ENCODE data around the gene COL23A1.

Gene COL23A1

DNA sequence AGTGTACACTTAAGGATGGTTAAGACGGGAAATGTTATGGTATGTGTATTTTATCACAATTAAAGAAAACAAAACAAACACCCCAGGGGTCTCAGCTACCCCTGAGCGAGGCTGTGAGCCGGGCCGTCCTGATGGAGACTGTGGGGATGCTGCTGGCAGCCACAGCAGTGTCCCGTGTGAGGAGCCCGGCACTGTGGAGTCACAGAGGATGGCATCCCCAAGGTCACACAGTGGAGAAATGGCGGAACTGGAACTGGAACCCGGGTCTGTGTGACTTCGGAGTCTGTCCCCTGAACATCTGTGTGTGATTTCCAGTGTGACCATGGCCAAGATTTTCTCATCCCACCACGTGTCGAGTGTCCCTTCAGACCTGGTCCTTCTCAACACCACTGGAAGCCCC, 276.9 kb downstream of the COL23A1 start:
- no peak for DNase-seq

DNA sequence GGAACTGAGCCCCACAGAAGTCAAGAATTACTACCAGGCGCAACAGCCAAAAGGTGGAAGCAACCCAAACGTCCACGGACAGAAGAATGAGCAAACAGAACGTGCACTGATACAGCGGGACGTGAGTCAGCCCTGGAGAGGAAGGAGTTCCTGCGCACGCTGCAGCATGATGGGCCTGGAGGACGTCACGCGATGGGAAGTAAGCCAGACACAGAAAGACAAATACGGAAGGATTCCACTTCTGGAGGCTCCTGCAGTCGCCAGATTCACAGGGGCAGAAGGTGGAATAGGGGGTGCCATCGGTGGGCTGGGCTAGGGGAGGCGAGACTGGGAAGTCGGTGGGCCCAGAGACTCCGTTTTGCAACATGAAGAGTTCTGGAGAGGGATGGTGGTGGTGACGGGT, 277.3 kb downstream of the COL23A1 start:
- DNase-seq: no peak

DNA sequence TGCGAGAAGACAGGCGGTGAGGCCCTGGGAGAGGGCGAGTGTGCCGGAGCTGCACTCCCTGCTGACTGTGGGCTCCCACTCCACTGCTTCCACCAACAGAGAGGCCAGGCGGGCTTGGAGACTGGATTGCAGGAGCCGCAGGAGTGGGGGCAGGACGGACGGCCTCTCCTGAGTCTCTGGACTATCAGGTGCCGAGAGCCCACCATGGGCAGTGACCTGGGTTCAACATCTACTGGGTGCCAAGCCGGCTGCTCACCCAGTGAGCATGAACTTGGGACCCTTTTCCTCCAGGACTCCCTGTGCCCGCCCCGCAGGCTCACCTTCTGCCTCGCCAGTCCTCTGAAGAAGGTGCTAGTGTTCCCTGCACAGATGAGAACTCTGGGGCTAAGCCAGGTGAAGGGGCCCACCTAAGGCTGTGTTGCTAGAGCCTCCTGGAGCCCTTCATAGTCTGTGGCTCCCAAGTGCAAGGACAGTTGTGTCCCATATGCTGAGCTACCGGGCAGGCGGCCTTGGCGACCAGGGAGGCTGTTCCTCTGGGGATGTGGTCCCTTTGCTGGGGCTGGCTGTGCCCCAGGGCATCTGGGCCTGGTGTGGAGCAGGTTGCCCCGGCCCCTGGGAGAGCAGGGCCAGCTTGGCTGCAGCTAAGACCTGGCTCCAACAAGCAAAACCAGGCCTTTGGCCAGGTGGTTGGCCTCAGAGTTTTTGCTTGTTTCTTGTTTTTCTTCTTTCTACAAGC, 279.9 kb downstream of the COL23A1 start:
- no peak for DNase-seq

DNA sequence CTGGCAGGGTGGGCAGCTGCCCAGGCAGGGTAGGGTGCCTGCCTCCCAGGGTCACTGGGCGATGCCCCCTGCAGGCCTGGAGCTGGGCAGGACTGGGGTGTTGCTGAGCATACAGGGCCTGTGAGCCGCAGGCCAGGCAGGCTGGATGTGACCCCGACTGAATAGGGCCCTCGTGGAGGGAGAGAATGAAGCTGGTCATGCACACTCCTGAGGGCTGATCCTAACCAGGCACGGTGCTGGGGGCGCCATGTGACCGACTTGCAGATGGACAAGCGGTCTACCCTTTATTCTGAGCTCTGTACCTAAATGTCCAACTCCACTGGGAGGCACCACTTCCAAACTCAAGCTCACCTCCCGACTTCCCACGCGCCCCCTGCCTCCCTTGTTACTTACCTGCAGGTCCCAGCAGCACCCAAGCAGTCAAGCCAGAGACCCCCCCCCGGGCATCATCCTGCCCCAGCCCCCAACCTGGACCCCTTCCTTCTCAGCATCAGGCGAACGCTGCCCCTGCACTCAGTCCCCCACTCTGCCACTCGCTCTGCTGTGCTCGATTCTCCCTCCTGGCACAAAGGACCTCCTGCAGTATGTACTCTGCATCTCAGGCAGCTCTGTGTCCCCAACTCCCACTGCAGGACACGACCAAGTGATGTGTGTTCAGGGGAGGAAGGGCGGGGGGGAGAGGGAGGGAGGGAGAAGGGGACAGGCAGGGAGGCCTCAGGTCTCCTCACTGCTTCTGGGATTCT, 280.8 kb downstream of the COL23A1 start:
- no peak for DNase-seq

DNA sequence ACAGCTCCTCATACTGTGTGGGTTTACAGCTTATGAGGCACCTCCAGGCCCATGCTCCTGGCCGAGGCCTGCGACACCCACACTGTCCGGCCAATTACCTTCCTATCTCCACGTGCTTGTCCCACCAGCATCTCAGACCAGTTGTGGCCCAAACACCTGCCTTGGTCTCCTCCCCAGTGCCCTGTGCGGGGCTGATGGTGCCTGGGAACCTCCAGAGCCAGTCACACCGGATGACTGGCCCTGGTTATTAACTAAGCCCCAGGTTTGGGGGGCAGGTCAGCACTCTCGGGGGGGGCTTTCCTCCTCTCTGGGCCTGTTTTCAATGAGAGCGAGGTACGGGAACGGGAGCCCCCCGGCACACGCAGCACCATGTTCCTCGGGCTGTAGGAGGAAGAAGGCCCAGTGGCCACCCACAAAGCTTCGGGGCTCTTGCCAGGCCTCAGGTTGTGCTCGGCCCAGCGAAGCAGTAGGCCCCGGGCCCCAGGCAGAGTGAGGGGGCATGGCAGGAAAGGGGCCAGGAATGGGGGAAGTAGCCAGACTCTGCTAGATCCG, 281.6 kb downstream of the COL23A1 start:
- no peak for DNase-seq

DNA sequence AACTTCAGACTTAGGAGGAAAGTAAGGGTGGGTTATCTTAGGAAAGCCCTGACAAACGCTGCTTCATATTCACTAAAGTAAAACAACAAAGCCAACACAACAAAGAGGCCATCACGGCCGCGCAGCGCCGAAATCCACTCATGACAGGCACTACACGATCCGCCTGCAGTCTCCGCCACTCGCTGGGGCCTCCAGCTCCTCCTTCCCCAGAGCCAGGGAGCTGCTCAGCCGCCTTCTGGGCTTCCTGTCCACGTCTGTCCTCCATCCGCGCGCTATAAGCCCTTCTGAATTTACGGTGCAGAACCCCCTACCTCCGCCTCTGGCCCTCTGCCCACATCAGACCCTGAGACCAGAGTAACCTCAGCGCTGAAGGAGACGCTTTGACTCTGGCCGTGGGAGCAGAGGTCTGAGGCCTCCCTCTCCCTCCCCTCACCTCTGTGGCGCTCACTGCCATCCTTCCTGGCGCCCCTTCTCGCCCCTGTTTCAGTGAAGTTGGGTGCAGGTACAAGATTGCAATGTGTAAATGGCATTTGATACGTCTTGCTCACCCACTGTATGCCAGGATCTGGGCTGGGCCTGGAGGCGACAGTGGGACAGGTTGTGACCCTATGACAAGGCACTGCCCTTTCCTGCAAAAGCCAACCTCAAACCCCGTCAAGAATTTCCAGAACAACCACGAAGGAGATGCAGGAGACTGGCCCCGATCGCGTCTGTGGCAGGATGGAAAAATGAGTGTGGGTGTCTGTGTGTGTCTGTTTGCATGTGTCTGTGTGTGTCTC, 282.7 kb downstream of the COL23A1 start:
- no peak for DNase-seq

DNA sequence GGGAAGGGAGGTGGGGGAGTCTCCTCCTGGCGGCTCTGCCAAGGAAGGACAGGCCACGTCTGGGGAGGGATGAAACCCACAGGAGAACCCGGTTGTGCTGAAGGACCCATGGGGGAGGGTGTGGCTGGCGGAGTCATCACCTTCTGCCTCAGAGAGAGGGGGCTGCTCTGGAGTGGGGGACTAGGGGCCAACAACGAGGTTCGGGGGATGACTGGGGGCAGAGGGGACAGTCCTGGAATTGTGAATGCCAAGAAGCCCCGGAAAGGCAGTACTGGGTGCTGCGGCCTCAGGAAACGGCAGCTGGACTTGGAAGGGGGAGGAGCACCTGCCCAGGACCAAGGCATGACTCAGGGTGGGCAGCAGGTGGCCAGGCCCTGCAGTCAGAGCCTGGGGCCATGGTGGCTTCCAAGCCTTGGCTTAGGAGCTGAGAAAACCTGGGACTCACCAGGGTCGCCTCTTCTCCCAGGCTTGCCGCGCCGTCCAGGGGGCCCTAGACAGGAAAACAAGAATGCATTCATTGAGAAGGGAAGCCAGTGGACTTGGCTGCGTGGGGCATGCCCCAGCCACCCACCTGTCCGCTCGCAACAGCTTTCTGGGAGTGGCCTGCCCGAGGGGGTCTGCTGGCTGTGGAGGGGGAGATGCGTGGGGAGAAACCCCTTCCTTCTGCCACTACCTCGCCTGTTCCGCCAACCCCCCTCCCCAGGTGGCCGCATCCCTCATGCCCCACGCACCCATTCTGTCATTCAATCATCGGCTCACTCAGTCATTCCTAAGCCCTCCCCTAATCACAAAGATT, 283.6 kb downstream of the COL23A1 start:
- DNase-seq: no peak

DNA sequence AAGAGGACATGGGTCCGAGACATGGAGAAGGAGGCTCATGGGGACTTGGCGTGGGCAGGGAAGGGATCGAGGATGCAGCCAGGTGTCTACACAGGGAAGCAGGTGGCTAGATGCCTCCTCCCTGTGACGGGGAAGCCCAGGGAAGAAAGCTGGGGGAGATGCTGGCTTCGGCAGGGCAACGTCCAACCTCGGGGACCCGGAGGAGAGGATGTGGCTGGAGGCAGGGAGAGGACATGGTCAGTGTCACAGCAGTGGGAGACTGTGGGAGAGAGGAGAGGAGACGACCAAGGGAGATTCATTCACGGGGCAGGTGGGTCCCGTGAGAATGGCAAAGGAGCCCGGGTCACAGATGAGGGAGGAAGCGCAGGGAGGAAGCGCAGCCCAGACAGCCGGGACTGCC, 284.4 kb downstream of the COL23A1 start:
- no peak for DNase-seq

DNA sequence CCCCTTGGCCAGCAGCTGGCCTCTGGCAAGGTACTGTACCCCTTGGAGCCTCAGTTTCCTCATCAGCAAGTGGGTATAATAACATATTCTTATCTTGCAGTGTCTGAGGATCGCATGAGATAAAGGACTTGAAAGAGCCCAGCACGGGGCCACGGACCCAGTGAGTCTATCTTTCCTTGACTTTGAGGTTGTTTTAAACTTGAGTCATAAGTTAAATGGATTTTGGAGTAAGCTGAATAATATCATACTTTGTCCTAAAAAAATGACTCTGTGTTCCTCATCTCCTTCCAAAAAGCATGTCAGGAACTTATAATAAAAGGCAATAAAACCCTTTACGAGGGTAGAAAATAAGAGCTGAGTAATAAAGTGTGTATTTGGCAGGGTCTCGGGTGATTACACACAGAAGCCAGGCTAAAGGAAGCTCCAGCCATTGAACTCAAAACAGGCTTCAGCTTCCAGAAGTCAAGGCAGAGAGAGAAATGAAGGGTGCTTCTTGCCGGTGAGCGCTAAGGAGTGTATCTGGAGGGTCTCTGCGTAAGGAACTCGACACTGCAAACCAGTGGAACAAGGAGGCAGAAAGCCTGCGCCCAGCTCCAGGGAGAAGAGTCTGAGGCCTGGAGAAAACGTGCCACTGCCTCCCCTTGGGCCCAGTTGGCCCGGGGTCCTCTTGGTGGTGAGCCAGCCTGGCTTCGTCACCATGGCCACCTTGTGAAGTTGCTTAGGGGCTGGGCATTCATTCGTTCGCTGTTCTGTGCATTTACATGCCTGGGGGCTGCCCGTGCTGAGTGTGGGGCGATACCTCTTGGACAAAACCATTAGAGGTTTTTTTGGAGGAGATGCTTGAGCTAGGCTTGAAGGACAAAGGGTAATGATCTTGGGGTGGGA, 285.2 kb downstream of the COL23A1 start:
- no peak for DNase-seq

DNA sequence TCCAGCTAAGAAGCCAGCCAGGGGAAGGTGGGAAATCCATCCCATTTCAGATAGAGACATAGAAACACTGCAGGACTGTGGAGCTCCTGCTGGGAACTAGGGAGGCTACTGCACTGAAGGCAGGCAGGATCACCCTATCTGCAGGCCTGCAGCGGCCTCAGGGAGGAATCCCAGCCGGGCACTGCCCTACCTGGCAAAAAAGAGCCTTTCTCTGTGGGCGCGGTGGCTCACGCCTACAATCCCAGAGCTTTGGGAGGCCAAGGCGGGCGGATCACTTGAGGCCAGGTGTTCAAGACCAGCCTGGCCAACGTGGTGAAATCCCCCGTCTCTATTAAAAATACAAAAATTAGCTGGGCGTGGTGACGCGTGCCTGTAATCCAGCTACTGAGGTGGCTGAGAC, 286.2 kb downstream of the COL23A1 start:
- no peak for DNase-seq

DNA sequence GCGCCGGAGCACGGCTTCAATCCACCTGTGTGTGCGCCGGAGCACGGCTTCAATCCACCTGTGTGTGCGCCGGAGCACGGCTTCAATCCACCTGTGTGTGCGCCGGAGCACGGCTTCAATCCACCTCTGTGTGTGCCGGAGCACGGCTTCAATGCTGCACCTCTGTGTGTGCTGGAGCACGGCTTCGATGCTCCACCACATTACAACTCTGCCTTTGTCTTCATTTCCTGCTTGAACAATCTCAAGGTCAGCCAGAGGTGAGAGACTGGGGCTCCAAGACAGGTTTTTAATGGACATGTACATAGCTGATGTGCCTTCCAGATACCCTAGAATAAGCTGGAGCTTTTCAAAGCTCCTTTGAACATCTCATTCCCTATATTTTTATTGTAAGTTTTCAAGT, 287.9 kb downstream of the COL23A1 start:
- peak in 1 of 2 experiments; percentile 28 for DNase-seq

DNA sequence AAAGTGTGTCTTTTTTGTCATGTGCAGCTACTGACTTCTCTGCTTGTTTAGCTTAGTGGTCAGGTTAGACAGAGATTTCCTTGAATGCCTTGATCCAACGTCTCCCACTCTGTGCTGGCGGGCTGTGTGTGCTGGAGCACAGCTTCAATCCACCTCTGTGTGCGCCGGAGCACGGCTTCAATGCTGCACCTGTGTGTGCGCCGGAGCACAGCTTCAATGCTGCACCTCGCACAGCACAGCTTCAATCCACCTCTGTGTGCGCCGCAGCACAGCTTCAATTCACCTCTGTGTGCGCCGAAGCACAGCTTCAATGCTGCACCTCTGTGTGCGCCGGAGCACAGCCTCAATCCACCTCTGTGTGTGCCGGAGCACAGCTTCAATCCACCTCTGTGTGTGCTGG, 288.6 kb downstream of the COL23A1 start:
- DNase-seq: peak in 1 of 2 experiments; percentile 44

DNA sequence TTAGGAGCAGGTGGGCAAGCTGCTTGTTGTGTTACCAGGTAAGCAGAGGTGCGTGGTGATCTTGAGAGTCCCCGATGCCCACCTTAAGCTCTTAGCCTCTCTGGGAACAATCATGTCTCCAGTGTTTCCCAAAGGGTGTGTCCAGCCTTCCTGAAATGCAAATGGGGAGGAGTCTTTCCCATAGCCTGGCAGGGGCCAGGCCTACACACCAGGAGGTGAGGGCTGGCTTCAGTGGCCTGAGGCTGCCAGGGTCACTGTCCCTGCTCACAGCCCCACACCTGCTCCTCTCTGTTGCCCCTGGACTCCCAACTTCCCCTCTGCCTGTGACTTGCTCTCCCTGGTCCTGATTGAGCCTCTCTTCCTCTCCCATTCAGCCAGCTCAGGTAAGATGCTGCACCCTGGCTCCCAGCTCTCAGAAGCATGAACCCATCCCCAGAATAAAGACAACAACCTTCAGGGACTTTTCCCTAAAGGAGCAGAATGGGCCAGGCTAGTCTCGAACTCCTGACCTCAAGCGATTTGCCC, 291.8 kb downstream of the COL23A1 start:
- DNase-seq: no peak

DNA sequence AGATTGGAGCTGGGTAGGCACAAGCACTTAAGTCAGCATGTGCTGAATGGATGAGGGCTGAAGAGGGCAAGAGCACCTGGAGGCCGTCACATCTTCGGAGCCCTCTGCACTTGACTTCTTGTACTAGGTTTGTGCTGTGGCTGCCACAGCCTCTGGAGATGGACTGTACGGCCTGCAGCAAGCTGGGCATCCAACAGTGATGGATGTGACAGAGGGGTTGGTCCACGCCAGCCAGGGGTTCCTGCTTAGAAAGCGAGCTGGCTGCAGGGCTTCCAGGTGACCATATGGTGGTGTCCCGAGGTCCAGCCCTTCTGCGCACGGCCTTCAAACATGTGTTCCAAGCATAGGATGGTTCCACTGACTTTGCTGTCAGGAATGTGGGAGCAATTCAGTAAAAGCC, 292.4 kb downstream of the COL23A1 start:
- DNase-seq: no peak

DNA sequence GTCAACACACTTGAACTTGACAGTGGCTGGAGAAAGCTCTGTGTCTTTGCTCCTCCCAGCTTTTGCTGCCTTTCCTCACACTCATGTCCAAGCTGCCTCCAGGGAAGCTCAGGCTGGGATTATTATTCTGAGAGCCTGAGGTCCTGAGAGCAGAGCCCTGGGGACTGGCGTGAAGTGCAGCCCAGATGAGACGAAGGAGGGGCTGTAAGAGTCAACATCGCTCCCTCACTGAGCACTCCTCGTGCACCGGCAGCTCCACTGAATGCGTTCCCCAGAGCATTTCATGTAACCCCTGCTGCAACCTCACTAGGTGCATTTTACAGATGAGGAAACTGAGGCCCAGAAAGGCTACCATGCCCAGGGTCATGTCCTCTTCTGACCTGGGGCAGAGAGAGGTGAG, 294.1 kb downstream of the COL23A1 start:
- no peak for DNase-seq

DNA sequence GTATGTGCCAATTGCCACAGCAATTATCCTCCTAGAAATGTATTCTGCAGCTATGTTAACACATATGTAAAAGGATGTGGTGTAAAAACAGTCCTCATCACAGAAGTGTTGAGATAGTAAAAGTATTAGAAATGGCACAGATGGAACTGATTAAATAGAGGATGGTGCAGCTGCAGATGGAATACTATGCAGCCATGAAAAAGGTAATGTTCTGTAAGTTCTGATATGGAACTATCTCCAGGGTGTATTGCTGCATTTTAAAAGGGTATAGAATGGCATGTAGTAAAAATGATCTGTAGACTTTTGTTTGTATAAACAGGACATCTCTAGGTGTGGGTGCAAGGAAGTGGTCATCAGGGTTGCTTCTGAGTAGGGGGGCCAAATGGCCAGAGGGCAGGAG, 294.6 kb downstream of the COL23A1 start:
- no peak for DNase-seq

DNA sequence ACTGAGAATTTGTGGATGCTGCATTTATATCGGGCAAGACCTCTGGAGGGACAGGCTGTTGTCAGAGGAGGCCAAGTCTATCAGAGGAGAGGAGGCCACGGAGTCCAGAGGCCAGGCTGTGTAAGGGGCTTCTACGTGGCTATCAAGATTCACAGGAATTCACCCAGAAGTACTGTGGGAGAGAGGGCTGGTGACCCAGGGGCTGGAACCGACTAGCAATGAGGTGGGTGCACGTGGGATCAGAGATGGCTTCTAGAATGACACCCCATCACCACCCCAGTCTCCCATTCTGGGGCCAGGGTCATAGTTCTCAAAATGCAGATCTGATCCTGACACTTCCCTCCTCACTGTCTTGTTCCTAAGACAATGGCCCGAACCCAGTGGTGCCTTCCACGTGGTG, 296.4 kb downstream of the COL23A1 start:
- DNase-seq: no peak

DNA sequence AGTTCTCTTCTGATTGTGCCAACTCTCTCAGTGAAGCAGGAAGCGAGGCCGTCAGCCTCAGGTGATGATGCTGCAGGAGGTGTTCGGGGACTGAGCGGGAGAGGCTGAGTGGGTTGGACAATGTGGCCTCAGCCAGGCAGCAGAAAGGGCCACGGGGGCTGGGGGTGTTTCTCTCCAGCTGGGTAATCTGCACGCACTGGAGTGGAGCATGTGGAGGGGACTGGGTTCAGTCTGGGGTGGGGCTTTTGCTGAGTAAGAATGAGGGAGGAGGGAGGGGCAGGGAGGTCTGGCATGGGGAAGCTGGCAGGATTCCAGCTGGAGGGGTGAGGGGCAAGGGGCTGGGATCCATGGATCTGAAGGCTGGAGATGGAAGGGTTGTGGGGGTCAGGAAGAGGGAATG, 296.8 kb downstream of the COL23A1 start:
- DNase-seq: no peak

DNA sequence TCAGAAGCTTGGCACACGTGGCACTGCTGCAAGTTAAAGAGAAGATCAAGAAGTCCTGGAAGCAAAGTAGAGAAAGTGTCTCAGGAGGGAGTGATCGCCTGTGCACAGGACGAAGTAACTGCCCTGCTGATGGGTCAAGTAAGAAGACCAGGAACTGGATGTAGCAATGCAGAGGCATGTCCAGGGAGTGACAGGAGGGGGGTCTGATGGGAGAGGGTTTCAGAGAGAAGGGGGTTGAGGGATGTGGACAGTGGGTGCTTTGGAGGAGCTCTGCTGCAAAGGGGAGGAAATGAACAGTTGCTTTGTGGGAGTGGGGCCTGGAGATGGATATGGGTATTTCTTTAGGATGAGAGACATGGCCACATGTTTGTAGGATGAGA, 297.4 kb downstream of the COL23A1 start:
- no peak for DNase-seq

DNA sequence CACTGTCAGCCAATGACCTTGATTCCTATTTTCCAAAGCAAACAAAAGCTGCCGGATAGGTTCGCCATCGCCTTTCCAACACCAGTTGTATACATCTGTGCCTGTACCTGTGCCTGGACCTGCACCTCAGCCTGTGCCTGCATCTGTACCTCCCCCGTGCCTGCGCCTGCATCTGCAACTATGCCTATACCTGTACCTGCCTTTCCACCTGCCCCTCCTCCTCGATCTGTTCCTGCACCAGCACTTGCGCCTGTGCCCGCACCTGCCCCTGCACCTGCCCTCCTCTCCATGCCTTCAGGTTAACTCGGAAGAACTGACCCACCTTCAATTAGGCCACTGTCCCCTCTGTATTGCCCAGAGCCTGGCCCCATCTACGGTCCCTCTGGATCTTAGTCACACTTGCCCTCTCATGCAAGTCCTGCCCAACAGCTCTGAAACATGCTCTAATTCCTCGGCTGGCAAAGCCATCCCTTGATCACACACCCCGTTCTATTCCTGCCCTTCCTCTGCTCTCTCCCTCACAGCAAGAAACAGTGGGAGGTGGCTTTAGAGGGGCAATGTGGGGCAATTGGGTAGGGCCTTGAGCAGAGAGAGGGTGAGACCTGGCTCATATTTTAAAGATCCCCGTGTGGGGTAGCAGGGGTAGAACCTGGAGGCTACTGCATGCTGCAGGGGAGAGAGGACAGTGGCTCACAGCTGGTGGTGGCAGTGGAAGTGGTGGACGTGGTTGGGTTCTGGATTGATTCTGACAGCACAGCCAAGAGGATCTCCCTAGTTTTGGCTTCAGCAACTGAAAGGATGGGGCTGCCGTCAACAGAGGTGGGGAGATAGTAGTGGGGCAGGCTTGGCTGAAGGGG, 298.0 kb downstream of the COL23A1 start:
- no peak for DNase-seq

All from NCI-H526 (cell line).